Esophagus squamous epithelium (tissue), 4 donors: ENCODE data around the gene ZNF687.

ENCODE experiments used
- CTCF ChIP-seq, 6 experiments: fragments of 450-650 bp in 4 of 6; fragments of 200-600 bp in 2 of 6; sonication (generic) in 2 of 6; IDR thresholded peaks; one replicate each; pipeline ENCODE4 v1.5.1; 2016 to 2019; ENCODE audit warnings: antibody characterized with exemption in 6 of 6, mild to moderate bottlenecking in 4 of 6, moderate library complexity in 4 of 6
- POLR2A ChIP-seq, 4 donors: fragments of 450-650 bp; IDR thresholded peaks; one replicate each; pipeline ENCODE4 v1.6.1; 2017; ENCODE audit warnings: antibody characterized with exemption in 4 of 4, mild to moderate bottlenecking in 4 of 4, moderate library complexity in 3 of 4

GRCh38 chr1:151273924-151274466, 8.1 kb upstream of the ZNF687 start:
- no peak for TF ChIP-seq CTCF (IDR thresholded peaks at IDR 0.05)
- TF ChIP-seq POLR2A (IDR thresholded peaks at IDR 0.05): no peak
